LNCaP clone FGC (cell line): ENCODE measurements around the gene LGALSL.

Experiments used
- DNase-seq: peaks from one replicate; pipeline ENCODE4 v3.0.0-alpha.2; 2011; ENCODE audit warnings: low read depth
- H3K4me3 ChIP-seq: 2 replicates; pipeline ENCODE4 v1.5.1; 2011; ENCODE audit warnings: mild to moderate bottlenecking, low read depth, low read length, control low read depth
- CTCF ChIP-seq: IDR thresholded peaks from 2 replicates; pipeline ENCODE4 v1.5.1; 2012; ENCODE audit warnings: mild to moderate bottlenecking; ENCODE audit not compliant: control insufficient read depth, insufficient read depth; ENCODE audit errors: extremely low read depth

Gene LGALSL

GRCh38 chr2:64469261-64469660 lies 15.3 kb downstream of the LGALSL start:
- no peak for TF ChIP-seq CTCF
- DNase-seq: no peak
- no peak overlapping the region for H3K4me3 ChIP-seq

GRCh38 chr2:64470071-64470470 lies 16.1 kb downstream of the LGALSL start:
- no peak for DNase-seq
- no peak overlapping the region for H3K4me3 ChIP-seq
- TF ChIP-seq CTCF: no peak

- no peak overlapping the region for H3K4me3 ChIP-seq
- DNase-seq: no peak
- no peak for TF ChIP-seq CTCF
These were observed 16.9 kb downstream of the LGALSL start for GRCh38 chr2:64470766-64471295.

GRCh38 chr2:64471600-64471999 lies 17.6 kb downstream of the LGALSL start:
- TF ChIP-seq CTCF: no peak
- no peak overlapping the region for H3K4me3 ChIP-seq
- DNase-seq: no peak

- no peak overlapping the region for H3K4me3 ChIP-seq
- DNase-seq: no peak
- no peak for TF ChIP-seq CTCF
These were observed 18.9 kb downstream of the LGALSL start for GRCh38 chr2:64472881-64473280.

GRCh38 chr2:64474121-64474571 lies 20.2 kb downstream of the LGALSL start:
- no peak overlapping the region for H3K4me3 ChIP-seq
- no peak for DNase-seq
- TF ChIP-seq CTCF: no peak

- no peak for TF ChIP-seq CTCF
- no peak overlapping the region for H3K4me3 ChIP-seq
- DNase-seq: no peak
These were observed 20.7 kb downstream of the LGALSL start for GRCh38 chr2:64474636-64475035.
